Bone marrow (tissue), 2 donors: ENCODE data around the gene ZNF592.
"Not testable (repeated sequence)": the region's sequence is repeated elsewhere in the genome, so short reads cannot be mapped to it uniquely, and the experiment has no call there.

ENCODE experiments used
- DNase-seq, 2 donors: peaks; one replicate each; lab custom pipeline; 2025; lab: John Stamatoyannopoulos, UW

The ZNF592 gene

DNA sequence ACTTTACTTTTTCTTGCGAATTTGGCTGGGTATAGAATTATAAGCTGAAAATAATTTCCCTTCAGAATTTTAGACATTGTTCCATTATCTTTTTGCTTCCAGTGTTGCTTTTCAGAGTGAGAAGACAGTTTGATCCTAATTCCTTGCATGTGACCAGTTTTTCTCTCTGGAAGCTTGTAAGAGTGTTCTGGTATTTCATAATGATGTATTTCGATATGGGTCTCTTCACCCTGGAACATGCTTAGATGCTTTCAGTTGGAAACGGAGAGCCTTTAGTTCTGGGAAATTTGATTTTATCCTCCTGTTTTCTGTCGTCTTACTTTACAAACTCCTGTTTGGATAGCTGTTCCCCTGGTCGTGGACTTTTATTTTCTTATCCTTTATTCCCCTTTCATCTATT, 82.6 kb downstream of the ZNF592 start:
- DNase-seq: no peak

DNA sequence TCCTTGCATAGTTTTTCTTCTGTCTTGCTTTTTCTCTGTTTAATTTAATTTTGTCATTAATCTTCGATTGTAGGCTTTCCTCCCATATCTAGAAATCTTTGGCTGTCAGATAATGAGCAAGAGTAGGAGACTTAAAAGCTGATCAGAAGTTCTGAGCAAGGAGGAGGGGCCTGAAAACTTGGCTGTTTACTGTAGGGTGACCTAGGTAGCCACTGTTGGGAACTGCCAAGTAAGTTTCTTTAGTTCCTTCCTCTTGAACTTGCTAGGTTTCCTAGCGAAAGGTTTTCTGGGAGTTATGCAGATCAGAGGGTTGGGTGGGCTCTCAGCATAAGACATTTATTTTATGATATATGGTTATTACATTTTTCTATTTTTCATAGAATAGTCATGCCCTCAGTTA, 83.2 kb downstream of the ZNF592 start:
- no peak for DNase-seq

DNA sequence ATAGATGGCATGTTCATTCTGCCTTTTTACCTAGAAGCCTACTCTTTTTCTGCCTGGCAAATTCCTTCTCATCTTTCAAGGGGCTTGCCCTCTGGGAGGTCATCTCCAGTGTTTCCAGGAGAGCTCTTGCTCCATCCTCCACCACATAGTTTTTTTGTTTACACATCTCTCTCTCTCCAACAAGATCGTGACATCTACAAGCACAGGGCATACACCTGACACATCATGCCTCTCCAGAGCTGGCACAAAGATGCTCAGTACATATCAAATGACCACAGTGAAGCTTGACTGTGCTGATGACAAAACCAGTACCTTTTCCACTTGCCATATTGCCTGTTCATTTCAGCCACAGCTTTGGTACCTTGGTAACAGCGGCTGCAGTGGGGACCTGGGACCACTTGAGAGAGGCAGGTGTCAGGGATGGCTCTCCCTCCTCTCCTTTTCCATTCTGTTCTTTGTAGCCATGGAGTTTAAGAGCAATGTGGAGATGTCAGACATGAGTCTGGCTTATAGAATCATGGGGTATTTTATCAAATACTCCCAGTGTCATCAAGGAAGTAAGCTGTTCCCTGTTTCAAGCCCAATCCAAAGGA, 84.2 kb downstream of the ZNF592 start:
- DNase-seq: no peak

DNA sequence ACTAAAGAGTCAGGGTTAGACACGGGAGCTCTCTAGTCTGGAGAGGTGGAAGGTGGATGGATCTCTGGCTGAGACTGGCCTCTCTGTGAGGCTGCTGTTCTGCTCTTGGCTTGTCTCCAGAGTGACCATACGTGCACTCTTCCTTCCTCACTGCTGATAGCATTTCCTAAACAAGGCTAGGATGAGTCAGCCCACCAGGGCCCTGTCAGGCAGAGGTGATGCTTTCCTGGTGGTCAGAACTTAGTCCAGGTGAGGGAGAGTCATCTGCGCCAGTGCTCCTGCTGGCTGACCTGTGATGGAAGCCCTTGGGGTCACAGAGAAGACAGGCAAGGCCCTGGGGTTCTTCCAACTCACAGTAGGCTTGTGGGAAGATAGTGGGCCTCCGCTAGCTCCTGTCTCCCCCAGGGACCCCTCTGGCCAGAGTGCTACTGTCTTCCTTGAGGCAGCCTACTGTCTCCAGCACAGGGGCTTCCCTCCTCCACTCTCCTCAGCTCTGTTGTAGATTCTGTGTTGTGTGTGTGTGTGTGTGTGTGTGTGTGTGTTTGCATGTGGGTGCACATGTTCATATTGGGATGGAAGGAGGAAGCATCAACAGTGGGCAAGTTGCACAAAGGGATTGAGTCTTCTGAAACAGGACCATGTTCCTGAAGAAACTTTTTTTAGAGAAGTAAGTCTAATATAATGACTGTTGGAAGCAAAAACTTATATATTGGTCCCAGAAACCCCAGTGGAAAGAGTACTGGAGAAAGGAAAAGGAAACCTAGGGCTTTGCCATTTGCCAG, 85.2 kb downstream of the ZNF592 start:
- DNase-seq: no peak

DNA sequence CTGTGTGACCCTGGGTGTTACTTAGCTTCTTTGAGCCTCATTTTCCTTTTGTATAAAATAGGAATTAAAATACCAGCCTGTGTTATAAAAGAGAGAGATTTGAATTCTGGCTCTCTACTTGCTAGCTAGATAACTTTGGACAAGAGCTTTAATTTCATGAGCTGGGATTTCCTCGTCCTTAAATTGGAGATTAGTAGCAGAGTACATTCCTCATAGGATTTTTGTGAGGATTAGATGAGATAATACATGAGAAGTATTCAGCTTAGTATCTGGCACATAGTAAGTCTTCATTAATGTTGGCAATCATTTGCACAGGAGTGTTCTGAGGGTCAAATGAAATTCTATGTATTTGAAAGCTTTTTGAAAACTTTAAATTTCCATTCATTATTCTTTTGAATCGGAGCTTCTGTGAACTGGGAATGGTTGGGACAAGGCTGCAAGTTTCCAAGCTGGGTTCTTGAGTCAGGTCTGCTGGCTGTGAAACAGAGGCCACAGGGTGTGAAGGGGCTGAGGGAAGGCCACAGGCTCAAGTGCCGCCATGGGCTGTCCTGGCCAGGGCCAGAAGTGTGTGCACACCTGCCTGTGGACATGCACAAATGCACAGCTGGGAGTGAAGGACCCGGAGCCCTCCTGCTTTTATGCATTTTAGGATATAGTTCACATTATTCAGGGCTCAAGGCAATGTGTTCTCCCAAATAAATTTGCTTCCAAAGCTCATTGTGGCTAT, 86.0 kb downstream of the ZNF592 start:
- DNase-seq: no peak

DNA sequence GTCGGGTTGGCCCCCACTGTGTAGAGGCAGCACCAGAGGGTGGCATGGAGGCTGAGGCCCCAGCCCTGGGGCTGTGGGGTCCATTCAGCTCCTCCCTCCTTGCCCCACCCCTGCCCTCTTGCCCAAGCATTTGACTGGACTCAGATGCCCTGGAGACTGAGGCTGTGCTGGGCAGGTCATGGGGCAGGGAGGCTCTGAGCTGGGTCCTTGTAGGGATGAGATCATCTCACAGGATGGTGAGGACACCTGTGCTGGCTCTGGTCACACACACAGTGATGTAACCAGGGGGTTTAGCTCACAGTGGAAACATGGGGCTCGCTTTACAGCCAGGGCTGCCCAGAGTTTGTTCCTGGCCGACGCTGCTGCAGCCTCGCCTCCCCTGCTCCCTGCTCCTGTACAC, 86.6 kb downstream of the ZNF592 start:
- no peak for DNase-seq

DNA sequence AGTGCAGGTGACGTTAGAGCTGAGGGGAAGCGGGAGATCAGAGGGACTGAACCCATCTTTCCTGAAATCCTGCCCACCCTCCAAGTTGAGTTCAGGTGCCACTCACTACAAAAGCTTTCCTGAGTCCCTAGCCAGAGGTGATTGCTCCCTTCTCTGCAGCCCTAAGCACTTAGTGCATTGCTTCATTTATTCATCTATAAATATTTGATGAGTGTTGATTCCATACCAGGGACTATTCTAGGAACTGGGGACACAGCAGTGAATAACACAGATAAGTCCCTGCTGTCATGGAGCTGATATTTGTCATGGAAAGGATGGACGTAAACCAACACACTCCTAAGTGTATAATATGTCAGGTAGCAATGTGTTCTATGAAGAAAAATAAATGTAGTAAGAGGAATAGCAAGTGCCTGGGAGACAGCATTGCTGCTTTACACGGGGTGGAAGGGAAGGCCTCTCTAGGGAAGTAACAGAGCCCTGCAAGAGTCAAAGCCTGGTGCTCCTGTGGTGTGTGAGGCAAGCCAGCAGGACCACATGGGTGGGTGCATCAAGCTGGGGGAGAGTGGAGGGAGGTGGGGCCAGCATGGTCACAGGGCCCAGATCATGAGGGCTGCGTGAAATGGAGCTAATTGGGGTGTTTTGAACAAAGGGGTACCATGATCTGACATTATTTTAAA, 87.4 kb downstream of the ZNF592 start:
- DNase-seq: no peak

DNA sequence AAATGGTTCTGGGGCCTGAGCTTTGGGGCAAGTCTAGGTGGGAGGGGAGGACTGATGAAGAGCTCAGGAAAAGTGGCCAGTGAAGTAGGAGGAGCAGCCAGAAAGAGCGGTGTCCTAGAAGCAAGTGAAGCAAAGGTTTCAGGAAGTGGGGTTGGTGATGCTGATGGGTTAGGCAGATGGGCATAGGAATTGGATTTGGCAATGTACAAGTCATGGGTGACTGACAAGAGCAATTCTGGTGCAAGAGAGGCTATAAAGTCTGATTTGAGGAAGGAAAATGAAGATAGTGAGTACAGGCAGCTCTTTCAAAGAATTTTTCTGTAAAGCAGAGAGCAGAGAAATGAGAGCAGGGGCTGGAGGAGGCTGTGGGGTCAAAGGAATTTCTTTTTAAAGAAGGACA, 88.5 kb downstream of the ZNF592 start:
- DNase-seq: no peak

DNA sequence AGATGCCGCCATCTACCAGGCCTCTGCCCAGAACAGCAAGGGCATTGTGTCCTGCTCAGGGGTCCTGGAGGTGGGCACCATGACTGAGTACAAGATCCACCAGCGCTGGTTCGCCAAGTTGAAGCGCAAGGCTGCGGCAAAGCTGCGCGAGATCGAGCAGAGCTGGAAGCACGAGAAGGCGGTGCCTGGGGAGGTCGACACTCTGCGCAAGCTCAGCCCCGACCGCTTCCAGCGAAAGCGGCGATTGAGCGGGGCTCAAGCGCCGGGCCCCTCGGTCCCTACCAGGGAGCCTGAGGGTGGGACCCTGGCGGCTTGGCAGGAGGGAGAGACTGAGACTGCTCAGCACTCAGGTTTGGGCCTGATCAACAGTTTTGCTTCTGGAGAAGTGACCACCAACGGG, 91.3 kb downstream of the ZNF592 start:
- no peak for DNase-seq

DNA sequence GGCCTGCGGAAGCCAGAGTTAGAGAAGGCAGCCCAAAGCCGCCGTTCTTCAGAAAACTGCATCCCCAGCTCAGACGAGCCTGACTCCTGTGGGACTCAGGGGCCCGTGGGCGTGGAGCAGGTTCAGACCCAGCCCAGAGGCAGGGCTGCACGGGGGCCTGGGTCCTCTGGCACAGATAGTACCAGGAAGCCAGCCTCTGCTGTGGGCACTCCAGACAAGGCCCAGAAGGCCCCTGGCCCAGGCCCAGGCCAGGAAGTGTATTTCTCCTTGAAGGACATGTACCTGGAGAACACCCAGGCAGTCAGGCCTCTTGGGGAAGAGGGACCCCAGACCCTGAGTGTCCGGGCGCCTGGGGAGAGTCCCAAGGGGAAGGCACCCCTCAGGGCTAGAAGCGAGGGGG, 91.9 kb downstream of the ZNF592 start:
- no peak for DNase-seq

DNA sequence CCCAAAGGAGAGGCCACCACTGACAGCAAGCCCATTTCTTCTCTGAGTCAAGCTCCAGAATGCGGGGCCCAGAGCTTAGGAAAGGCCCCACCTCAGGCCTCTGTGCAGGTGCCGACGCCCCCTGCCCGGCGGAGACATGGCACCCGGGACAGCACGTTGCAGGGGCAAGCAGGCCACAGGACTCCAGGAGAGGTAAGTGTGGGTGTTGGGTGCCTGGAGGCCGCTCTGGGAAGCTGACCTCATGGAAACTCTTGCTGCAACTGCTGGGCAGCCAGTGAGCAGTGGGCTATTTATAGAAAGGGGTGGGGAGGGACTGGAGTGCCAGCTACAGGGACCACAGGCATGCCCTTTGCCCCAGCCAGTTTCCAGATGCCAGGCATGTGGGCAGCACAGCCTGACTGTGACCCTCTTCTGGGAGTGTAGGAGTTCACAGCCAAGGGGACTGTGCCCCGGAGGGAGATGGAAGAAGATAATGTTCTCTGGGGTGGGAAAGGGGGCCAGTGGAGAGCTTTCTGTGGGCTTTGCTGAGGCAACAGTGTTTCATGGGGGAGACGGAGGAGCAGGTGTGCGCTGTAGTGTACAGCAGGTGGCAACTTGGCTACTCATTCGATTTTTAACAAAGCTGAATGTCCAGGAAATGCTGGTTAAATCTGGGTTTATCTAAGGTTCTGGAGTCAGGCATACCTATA, 92.5 kb downstream of the ZNF592 start:
- DNase-seq: no peak

DNA sequence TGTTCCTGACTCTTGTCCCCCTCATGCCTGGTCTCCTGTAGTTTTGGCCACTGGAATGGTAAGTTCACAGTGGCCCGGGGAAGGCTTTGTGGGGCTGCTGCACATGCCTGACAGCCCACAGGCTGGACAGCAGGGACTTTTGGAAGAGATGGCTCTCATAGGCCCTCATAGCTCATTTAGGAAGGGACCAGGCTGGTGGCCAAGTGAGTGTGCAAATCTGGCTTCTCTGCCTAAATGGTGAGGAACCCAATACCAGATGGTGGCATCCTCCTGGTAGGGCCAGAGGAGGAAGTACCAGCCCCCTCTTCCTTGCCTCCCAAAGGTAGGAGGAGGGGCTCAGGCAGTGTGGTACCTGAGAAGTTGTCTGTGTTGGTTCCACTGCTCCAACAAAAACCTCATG, 94.4 kb downstream of the ZNF592 start:
- DNase-seq: no peak

DNA sequence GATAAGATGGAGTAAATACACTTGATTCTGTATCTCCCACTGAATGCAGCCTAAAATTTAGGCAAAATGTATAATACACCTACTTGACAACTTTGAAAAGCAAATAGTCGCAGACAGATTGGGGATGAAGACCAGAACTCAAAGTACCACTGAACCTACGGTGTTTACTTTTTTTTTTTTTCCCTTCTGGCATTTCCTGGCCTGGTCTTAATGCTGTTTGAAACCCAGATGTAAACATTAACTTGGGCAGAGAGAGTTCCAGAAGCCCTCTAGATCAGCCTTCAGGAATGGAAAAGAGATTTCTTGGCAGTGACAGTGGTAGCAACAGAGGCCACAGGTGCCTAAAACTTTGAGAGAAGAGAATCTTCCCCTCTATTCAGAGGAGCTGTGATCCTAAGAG, 96.6 kb downstream of the ZNF592 start:
- no peak for DNase-seq

DNA sequence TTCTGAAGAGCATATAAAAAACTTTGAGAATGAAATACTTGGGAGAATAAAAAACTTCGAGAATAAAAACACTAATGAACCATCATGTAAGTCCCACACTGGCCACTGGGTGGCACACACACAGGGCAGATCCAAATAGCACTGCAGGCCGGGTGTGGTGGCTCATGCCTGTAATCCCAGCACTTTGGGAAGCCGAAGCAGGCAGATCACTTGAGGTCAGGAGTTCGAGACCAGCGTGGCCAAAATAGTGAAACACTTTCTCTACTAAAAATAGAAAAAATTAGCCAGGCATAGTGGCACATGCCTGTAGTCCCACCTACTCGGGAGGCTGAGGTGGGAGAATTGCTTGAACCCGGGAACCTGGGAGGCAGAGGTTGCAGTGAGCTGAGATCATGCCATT, 97.2 kb downstream of the ZNF592 start:
- not testable (repeated sequence) for DNase-seq

DNA sequence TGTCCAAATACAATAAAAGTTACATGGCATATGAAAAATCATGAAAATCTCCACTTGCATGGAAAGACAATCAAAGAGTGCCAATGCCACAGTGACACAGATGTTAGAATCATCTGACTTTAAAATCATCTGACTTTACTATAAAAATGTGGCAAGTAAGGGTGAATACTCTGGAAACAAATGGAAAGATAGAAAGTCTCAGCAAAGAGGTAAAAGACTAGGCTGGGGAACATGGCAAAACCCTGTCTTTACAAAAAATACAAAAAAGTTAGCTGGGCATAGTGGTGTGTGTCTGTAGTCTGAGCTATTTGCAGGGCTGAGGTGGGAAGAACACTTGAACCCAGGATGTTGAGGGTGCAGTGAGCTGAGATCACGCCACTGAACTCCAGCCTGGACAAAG, 97.9 kb downstream of the ZNF592 start:
- DNase-seq: no peak

DNA sequence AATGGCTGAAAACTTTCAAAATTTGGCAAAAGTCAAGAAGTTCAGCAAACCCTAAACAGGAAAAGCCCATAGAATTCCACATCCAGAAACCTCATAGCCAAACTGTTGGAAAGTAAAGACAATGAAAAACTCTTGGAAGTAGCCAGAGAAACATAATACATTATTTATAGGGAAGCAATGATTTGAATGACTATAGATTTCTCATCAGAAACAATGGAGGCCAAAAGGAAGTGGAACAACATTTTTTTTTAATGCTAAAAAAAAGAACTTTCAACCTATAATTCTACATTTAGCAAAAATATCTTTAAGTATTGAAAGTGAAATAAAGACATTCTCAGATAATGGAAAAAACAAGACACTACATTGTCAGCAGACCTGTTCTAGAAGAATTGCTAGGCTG, 99.0 kb downstream of the ZNF592 start:
- no peak for DNase-seq

DNA sequence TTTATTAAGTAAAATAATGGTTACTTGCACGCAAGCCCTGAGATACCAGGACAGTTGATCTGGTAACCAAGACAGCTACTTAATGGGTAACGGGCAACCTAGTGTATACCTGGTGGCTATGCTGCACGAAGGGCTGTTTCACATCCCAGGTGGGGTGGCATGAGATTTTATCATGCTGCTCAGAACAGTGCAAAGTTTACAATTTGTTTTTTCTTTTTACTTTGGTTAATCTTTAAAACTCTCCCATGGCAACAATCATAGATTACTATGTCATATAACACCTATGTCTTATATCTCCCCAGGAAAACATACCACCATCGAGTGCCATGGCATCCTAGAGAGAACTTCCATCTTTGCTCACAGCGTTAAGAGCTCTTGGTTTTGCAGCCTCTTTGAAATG, 103.8 kb downstream of the ZNF592 start:
- DNase-seq: no peak

DNA sequence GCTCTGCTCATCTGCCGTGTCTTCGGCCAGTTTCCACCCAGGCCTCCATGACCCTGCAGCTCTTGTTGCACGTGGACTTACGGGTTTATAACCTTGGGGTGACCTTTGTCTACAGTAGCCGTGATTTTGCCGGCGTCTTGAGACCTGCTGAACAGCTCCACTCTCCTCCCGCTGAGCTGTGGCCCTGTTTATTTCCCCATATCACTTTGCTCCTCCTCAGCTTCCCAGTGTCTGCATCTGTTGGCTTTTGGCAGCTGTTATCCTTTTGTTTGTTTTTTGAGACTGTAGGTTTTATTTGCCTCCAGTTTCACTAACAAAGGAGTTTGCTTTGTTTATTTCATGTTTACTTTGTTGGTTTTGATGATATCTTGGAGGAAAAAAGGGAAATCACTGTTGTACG, 106.7 kb downstream of the ZNF592 start:
- no peak for DNase-seq

DNA sequence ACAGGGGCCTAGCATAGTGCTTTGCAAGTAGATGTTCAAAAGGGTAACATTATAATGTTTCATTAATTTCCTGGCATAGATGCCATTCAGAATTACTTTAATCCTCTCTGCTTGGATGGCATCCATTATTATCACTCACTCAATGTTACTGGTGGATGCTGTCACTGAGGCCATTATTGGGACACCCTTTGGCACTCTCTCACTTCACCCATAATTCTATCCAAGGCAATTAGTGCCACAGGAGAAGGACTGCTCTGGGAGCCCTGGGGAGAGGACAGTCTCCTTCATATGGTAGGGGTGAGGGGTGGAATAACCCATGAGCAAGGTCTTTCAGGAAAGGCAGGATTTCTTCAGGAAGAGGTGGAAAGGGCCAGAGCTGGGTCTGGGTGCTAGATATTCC, 107.4 kb downstream of the ZNF592 start:
- DNase-seq: no peak
